Spleen (tissue), 7 donors: ENCODE results near the gene RAB5B.

Source experiments
- POLR2A ChIP-seq, 3 donors: fragments of 450-650 bp; IDR thresholded peaks; one replicate each; pipeline ENCODE4 v1.5.1; 2017; ENCODE audit warnings: antibody characterized with exemption in 3 of 3, mild to moderate bottlenecking in 1 of 3
- TF ChIP-seq, protein P1 (sequence below), 11 experiments: fragments of 200-600 bp in 7 of 11; fragments of 450-650 bp in 4 of 11; sonication (generic) in 4 of 11; IDR thresholded peaks in 8 of 11; conservative IDR thresholded peaks in 3 of 11; 1 replicate in 7 of 11; 2 replicates in 4 of 11; pipeline versions ENCODE4 v1.4.0 to v1.8.0; 2016 to 2021; ENCODE audit warnings: antibody characterized with exemption in 11 of 11, inconsistent platforms in 4 of 11, mild to moderate bottlenecking in 1 of 11
- donor health status: DM: no; HTN: no; CAD: no; lungs with moderate emphysema.
- donor health status: DM: no; HTN: no; CAD: no.
- donor health status: DM: no; HTN: no; CAD: no.

DNA sequence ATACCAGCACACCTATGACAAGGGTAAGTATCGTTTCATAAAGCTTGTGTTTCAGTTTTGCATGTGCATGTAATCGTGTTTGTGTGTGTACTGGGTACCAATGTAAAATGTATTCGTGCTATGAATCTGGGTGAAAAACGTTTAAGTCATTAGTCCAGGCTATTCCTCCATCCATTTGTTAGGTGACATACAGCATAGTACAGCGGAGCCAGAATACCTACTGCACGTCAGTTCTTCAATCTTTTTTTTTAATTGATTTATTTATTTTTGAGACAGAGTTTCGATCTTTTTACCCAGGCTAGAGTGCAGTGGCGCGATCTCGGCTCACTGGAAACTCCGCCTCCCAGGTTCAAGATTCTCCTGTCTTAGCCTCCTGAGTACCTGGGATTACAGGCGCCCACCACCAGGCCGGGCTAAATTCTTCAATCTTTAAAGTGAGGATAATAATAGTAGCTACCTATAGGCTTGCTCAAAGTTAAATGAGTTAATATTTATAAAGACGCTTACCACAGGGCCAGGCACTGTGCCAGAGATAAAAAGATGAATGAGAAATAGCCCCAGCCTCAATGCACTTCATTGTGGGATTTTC lies 67.2 kb downstream of the RAB5B start:
- TF ChIP-seq, protein P1, sequence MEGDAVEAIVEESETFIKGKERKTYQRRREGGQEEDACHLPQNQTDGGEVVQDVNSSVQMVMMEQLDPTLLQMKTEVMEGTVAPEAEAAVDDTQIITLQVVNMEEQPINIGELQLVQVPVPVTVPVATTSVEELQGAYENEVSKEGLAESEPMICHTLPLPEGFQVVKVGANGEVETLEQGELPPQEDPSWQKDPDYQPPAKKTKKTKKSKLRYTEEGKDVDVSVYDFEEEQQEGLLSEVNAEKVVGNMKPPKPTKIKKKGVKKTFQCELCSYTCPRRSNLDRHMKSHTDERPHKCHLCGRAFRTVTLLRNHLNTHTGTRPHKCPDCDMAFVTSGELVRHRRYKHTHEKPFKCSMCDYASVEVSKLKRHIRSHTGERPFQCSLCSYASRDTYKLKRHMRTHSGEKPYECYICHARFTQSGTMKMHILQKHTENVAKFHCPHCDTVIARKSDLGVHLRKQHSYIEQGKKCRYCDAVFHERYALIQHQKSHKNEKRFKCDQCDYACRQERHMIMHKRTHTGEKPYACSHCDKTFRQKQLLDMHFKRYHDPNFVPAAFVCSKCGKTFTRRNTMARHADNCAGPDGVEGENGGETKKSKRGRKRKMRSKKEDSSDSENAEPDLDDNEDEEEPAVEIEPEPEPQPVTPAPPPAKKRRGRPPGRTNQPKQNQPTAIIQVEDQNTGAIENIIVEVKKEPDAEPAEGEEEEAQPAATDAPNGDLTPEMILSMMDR (IDR thresholded peaks at IDR 0.05 in 8 of 11, conservative IDR thresholded peaks at IDR 0.05 in 3 of 11): no peak
- no peak for TF ChIP-seq POLR2A (IDR thresholded peaks at IDR 0.05)
